OCI-LY7 (cell line): ENCODE measurements around the gene AQP12B. TPM values are rescaled to one million over a fixed set of nuclear protein-coding genes. Genes with fewer than 3 reads are reported as not detected.

Source experiments
- BruUV-seq: library from RNA; stranded (reverse); fragments of 400-500 nt; replicated peaks from 2 replicates; lab custom pipeline; 2021; lab: Mats Ljungman, UMichigan
- CTCF ChIA-PET: fragments of 300-600 bp; sonication (Branson Sonifier 250); formaldehyde crosslinking; loops from one replicate; lab custom pipeline; 2022; ENCODE audit warnings: antibody characterized with exemption; ENCODE audit not compliant: unreplicated experiment; lab: Charles Lee
- POLR2A ChIA-PET: fragments of 300-600 bp; sonication (Branson Sonifier 250); formaldehyde crosslinking; loops from one replicate; lab custom pipeline; 2022; ENCODE audit warnings: antibody characterized with exemption; lab: Charles Lee
- DNase-seq: peaks from one replicate; pipeline ENCODE4 v3.0.0-alpha.2; 2015; ENCODE audit warnings: low spot score
- H2AFZ ChIP-seq: fragments of 200-600 bp; sonication (generic), shearing (Covaris generic); 2 replicates; pipeline ENCODE4 v1.6.1; 2014; ENCODE audit warnings: mild to moderate bottlenecking, antibody characterized with exemption, low read length, moderate library complexity
- H3K27ac ChIP-seq: fragments of 200-600 bp; sonication (generic); 2 replicates; pipeline ENCODE4 v1.5.1; 2014; ENCODE audit warnings: mixed run types, low read depth, mild to moderate bottlenecking, moderate library complexity, low read length, inconsistent platforms; ENCODE audit not compliant: poor library complexity, severe bottlenecking
- H3K36me3 ChIP-seq: fragments of 200-600 bp; sonication (generic); 2 replicates; pipeline ENCODE4 v1.6.1; 2014; ENCODE audit warnings: mild to moderate bottlenecking, antibody characterized with exemption, low read length, moderate library complexity, mixed read lengths; ENCODE audit not compliant: insufficient read depth
- H3K4me1 ChIP-seq: fragments of 200-600 bp; sonication (generic); 2 replicates; pipeline ENCODE4 v1.5.1; 2014; ENCODE audit warnings: mild to moderate bottlenecking, low read length; ENCODE audit not compliant: insufficient read depth, poor library complexity, severe bottlenecking
- H3K4me2 ChIP-seq: fragments of 200-600 bp; sonication (generic); 2 replicates; pipeline ENCODE4 v1.6.1; 2014; ENCODE audit warnings: mild to moderate bottlenecking, low read length
- H3K4me3 ChIP-seq: fragments of 200-600 bp; sonication (generic); 2 replicates; pipeline ENCODE4 v1.5.1; 2014; ENCODE audit warnings: mild to moderate bottlenecking, low read depth, low read length; ENCODE audit not compliant: poor library complexity, severe bottlenecking
- H3K79me2 ChIP-seq: fragments of 200-600 bp; sonication (generic); 2 replicates; pipeline ENCODE4 v1.6.1; 2016; ENCODE audit warnings: low read depth, mild to moderate bottlenecking, low read length, moderate library complexity, mixed read lengths; ENCODE audit not compliant: insufficient read depth
- H3K9me2 ChIP-seq: fragments of 200-600 bp; sonication (generic); 2 replicates; pipeline ENCODE4 v1.6.1; 2016; ENCODE audit warnings: mild to moderate bottlenecking, low read length, mixed read lengths; ENCODE audit not compliant: insufficient read depth
- H3K9me3 ChIP-seq: fragments of 200-600 bp; sonication (generic); 2 replicates; pipeline ENCODE4 v1.6.1; 2014; ENCODE audit warnings: mild to moderate bottlenecking, mixed run types, low read length, mixed read lengths
- H4K20me1 ChIP-seq: fragments of 200-600 bp; sonication (generic); 2 replicates; pipeline ENCODE4 v1.6.1; 2014; ENCODE audit warnings: mild to moderate bottlenecking, antibody characterized with exemption, low read length, moderate library complexity, mixed read lengths; ENCODE audit not compliant: insufficient read depth
- CTCF ChIP-seq: fragments of 200-600 bp; sonication (generic); conservative IDR thresholded peaks from 2 replicates; pipeline ENCODE4 v1.5.1; 2014; ENCODE audit warnings: mild to moderate bottlenecking, antibody characterized with exemption, low read length, moderate library complexity, mixed read lengths
- EZH2phosphoT487 ChIP-seq: fragments of 200-600 bp; sonication (generic); IDR thresholded peaks from 2 replicates; pipeline ENCODE4 v1.6.1; 2018; ENCODE audit warnings: low read depth, borderline replicate concordance, mild to moderate bottlenecking, mixed run types, antibody characterized with exemption, low read length, moderate library complexity, mixed read lengths
- intact Hi-C: fragments of 100-400 bp; cut with micrococcal nuclease; formaldehyde crosslinking; loops from one replicate; pipeline ENCODE4 v1.10.0; 2022; ENCODE audit not compliant: unreplicated experiment
- total RNA-seq, 2 experiments: library from RNA; depleted of rRNA in 1 of 2; stranded (reverse); fragments of >200 nt in 1 of 2; shearing (Covaris generic) in 1 of 2; gene quantifications; 2 replicates each; pipeline ENCODE4 v1.2.3, GENCODE V29; 2014 to 2022

AQP12B gene
- total RNA-seq, 2 experiments from 2014 or later = not detected

- H3K36me3 ChIP-seq = no peaks in the 10 kb centered on the region
- H4K20me1 ChIP-seq = no peaks in the 10 kb centered on the region
- ChIA-PET CTCF (interaction anchor here (0.6 kb wide), 1 partner anchor 119 kb away, joined by 3 read pairs; no protein-coding TSS in a partner anchor), POLR2A (no interaction called here)
- no peak for TF ChIP-seq CTCF
- no peak for TF ChIP-seq EZH2phosphoT487
- H3K4me3 ChIP-seq = no peak overlapping the region
- no peak overlapping the region for H3K4me2 ChIP-seq
- no peak overlapping the region for H2AFZ ChIP-seq
- H3K27ac ChIP-seq = no peak overlapping the region
- intact Hi-C loops = no loop called here
- no TSS peak for BruUV-seq
- H3K79me2 ChIP-seq = no peaks in the 10 kb centered on the region
- no peaks in the 10 kb centered on the region for H3K9me2 ChIP-seq
- no peak for DNase-seq
- no peaks in the 10 kb centered on the region for H3K4me1 ChIP-seq
- H3K9me3 ChIP-seq = no peaks in the 10 kb centered on the region
These were observed 32.4 kb upstream of the AQP12B start for GRCh38 chr2:240714747-240715725.

GRCh38 chr2:240713928-240714746 is 31.5 kb upstream of the AQP12B start:
- H3K4me2 ChIP-seq = no peak overlapping the region
- intact Hi-C loops = no loop called here
- no peak for DNase-seq
- no peak overlapping the region for H3K4me3 ChIP-seq
- POLR2A ChIA-PET = no interaction called here
- H3K36me3 ChIP-seq = no peaks in the 10 kb centered on the region
- H3K4me1 ChIP-seq = no peaks in the 10 kb centered on the region
- no peak overlapping the region for H3K27ac ChIP-seq
- no peaks in the 10 kb centered on the region for H3K9me2 ChIP-seq
- CTCF ChIA-PET = no interaction called here
- no peaks in the 10 kb centered on the region for H3K79me2 ChIP-seq
- H3K9me3 ChIP-seq = no peaks in the 10 kb centered on the region
- no TSS peak for BruUV-seq
- TF ChIP-seq EZH2phosphoT487 (no peak), CTCF (no peak)
- H2AFZ ChIP-seq = no peak overlapping the region
- H4K20me1 ChIP-seq = no peaks in the 10 kb centered on the region
